Panc1 (cell line): ENCODE results near the gene UBE2O. TPM values are rescaled to one million over a fixed set of nuclear protein-coding genes. Genes with fewer than 3 reads are reported as not detected.

ENCODE experiments used
- ATAC-seq: fragments of 200-7000 bp; cut with Tn5 transposase; 2 replicates; pipeline ENCODE4 v1.9.1; 2020; ENCODE audit warnings: mild to moderate bottlenecking, moderate library complexity
- BruUV-seq: library from RNA; stranded (reverse); fragments of 400-500 nt; replicated peaks from 2 replicates; lab custom pipeline; 2021; lab: Mats Ljungman, UMichigan
- CTCF ChIA-PET: fragments of 300-600 bp; sonication (Branson Sonifier 250); formaldehyde crosslinking; loops from one replicate; lab custom pipeline; 2022; ENCODE audit warnings: antibody characterized with exemption; lab: Charles Lee
- POLR2A ChIA-PET: fragments of 300-600 bp; sonication (Branson Sonifier 250); formaldehyde crosslinking; loops from one replicate; lab custom pipeline; 2022; ENCODE audit warnings: antibody characterized with exemption; lab: Charles Lee
- DNase-seq: peaks from one replicate; pipeline ENCODE4 v3.0.0-alpha.2; 2010; ENCODE audit warnings: low read depth, low spot score
- H3K27ac ChIP-seq: 2 replicates; pipeline ENCODE4 v1.5.1; 2011; ENCODE audit warnings: mild to moderate bottlenecking, low read length, inconsistent platforms
- H3K27me3 ChIP-seq: fragments of 200-500 bp; sonication (Bioruptor generic); 2 replicates; pipeline ENCODE4 v1.6.0; 2014; ENCODE audit warnings: low read length, inconsistent platforms; ENCODE audit not compliant: control insufficient read depth, insufficient read depth
- H3K36me3 ChIP-seq: fragments of 200-500 bp; sonication (Bioruptor generic); 2 replicates; pipeline ENCODE4 v1.5.1; 2014; ENCODE audit warnings: inconsistent platforms, mild to moderate bottlenecking, low read length, moderate library complexity; ENCODE audit not compliant: control insufficient read depth, insufficient read depth
- H3K4me1 ChIP-seq: 2 replicates; pipeline ENCODE4 v1.5.1; 2011; ENCODE audit warnings: inconsistent platforms, mild to moderate bottlenecking, low read length, moderate library complexity; ENCODE audit not compliant: control insufficient read depth, insufficient read depth
- H3K4me3 ChIP-seq, 2 experiments: 2 replicates each; pipeline ENCODE4 v1.5.1; 2011 to 2012; ENCODE audit warnings: low read depth in 2 of 2, low read length in 2 of 2, mild to moderate bottlenecking in 2 of 2, inconsistent platforms in 1 of 2, moderate library complexity in 1 of 2
- H3K9me3 ChIP-seq: fragments of 200-500 bp; sonication (Bioruptor generic); 2 replicates; pipeline ENCODE4 v1.5.1; 2014; ENCODE audit warnings: low read depth, mild to moderate bottlenecking, inconsistent platforms, low read length, moderate library complexity; ENCODE audit not compliant: control insufficient read depth, insufficient read depth
- CTCF ChIP-seq: fragments of 450-650 bp; IDR thresholded peaks from 2 replicates; pipeline ENCODE4 v1.5.1; 2017; ENCODE audit warnings: mild to moderate bottlenecking
- POLR2AphosphoS5 ChIP-seq: IDR thresholded peaks from 2 replicates; pipeline ENCODE4 v1.6.1; 2012; ENCODE audit warnings: mild to moderate bottlenecking, low read depth, low read length, moderate library complexity
- REST ChIP-seq, 2 experiments: IDR thresholded peaks; 2 replicates each; pipeline ENCODE4 v1.6.1; 2011 to 2012; ENCODE audit warnings: low read depth in 2 of 2, control low read depth in 1 of 2, low read length in 1 of 2, mild to moderate bottlenecking in 1 of 2, moderate library complexity in 1 of 2; ENCODE audit not compliant: insufficient read depth in 1 of 2
- SIN3A ChIP-seq: IDR thresholded peaks from 2 replicates; pipeline ENCODE4 v1.6.1; 2012; ENCODE audit warnings: low read depth, mild to moderate bottlenecking, low read length, moderate library complexity, borderline replicate concordance; ENCODE audit not compliant: insufficient read depth
- TCF7L2 ChIP-seq: IDR thresholded peaks from 2 replicates; pipeline ENCODE4 v1.6.1; 2011; ENCODE audit warnings: mild to moderate bottlenecking, low read depth, low read length, inconsistent platforms
- in situ Hi-C: cut with HindIII; loops from 2 replicates; pipeline ENCODE4 v1.10.0; 2016; ENCODE audit warnings: low sequenced_read_pairs, low pct_unique_long_range_greater_than_20kb
- intact Hi-C: fragments of 100-400 bp; cut with micrococcal nuclease; formaldehyde crosslinking; loops from one replicate; pipeline ENCODE4 v1.10.0; 2022; ENCODE audit not compliant: unreplicated experiment
- total RNA-seq: library from RNA; stranded (reverse); gene quantifications from one replicate; pipeline ENCODE4 v1.2.1, GENCODE V29; 2021; ENCODE audit not compliant: unreplicated experiment

The UBE2O gene
- total RNA-seq, 1 experiment from 2014 or later: 47.5 TPM

- in situ Hi-C loops (no loop called here), intact Hi-C loops (no loop called here)
- BruUV-seq: no TSS peak
- POLR2A ChIA-PET: interaction anchor here (0.6 kb wide), 2 partner anchors 77 to 100 kb away, joined by 3 to 4 read pairs; no protein-coding TSS in a partner anchor
- Histone ChIP-seq H3K4me1 (no peaks in the 10 kb centered on the region), H3K27me3 (no peaks in the 10 kb centered on the region), H3K27ac (no peak overlapping the region), H3K36me3 (no peaks in the 10 kb centered on the region), H3K4me3 (no peak overlapping the region), H3K9me3 (no peaks in the 10 kb centered on the region)
- CTCF ChIA-PET: interaction anchor here (0.6 to 1.1 kb wide), 2 partner anchors 20 to 110 kb away, joined by 3 to 4 read pairs; no protein-coding TSS in a partner anchor
- TF ChIP-seq POLR2AphosphoS5: no peak
- ATAC-seq (no peak), DNase-seq (no peak)
These were observed 24.4 kb downstream of the UBE2O start for GRCh38 chr17:76428511-76428910.

- Histone ChIP-seq H3K9me3 (no peaks in the 10 kb centered on the region), H3K27ac (no peak overlapping the region), H3K4me1 (no peaks in the 10 kb centered on the region), H3K27me3 (no peaks in the 10 kb centered on the region), H3K36me3 (no peaks in the 10 kb centered on the region), H3K4me3 (no peak overlapping the region)
- intact Hi-C loops: no loop called here
- BruUV-seq: no TSS peak
- TF ChIP-seq POLR2AphosphoS5 (no peak), REST (IDR thresholded peaks at IDR 0.05; ENCODE audit: insufficient read depth in 1 of 2, low read depth in 2 of 2, low read length in 1 of 2) (no peak), SIN3A (no peak), CTCF (no peak), TCF7L2 (no peak)
- ChIA-PET POLR2A (interaction anchor here (0.6 kb wide), 2 partner anchors 76 to 99 kb away, joined by 3 to 4 read pairs; no protein-coding TSS in a partner anchor), CTCF (interaction anchor here (0.6 to 1.1 kb wide), 2 partner anchors 19 to 109 kb away, joined by 3 to 4 read pairs; no protein-coding TSS in a partner anchor)
- in situ Hi-C loops: no loop called here
- ATAC-seq: no peak
- DNase-seq: no peak
These were observed 25.3 kb downstream of the UBE2O start for GRCh38 chr17:76427501-76428231.

GRCh38 chr17:76426853-76427252, 26.1 kb downstream of the UBE2O start:
- no peak for ATAC-seq
- DNase-seq: no peak
- Histone ChIP-seq H3K4me3 (no peak overlapping the region), H3K36me3 (no peaks in the 10 kb centered on the region), H3K27me3 (no peaks in the 10 kb centered on the region), H3K4me1 (no peaks in the 10 kb centered on the region), H3K27ac (no peak overlapping the region), H3K9me3 (no peaks in the 10 kb centered on the region)
- TF ChIP-seq SIN3A (no peak), TCF7L2 (no peak), REST (IDR thresholded peaks at IDR 0.05; ENCODE audit: insufficient read depth in 1 of 2, low read depth in 2 of 2, low read length in 1 of 2) (no peak), POLR2AphosphoS5 (no peak), CTCF (no peak)
- intact Hi-C loops: no loop called here
- POLR2A ChIA-PET: interaction anchor here (0.7 kb wide), 1 partner anchor 285 kb away, joined by 3 read pairs; no protein-coding TSS in a partner anchor
- CTCF ChIA-PET: interaction anchor here (0.7 kb wide), 1 partner anchor 187 kb away, joined by 4 read pairs; no protein-coding TSS in a partner anchor
- no TSS peak for BruUV-seq
- in situ Hi-C loops: no loop called here
